Fibroblast of the aortic adventitia (primary cell): ENCODE measurements around the gene IFT25. TPM values are rescaled to one million over a fixed set of nuclear protein-coding genes. Genes with fewer than 3 reads are reported as not detected.
"Not testable (repeated sequence)": the region's sequence is repeated elsewhere in the genome, so short reads cannot be mapped to it uniquely, and the experiment has no call there.

Experiments
- DNase-seq: peaks from one replicate; pipeline ENCODE4 v3.0.0-alpha.2; 2010; ENCODE audit warnings: low read depth
- H3K4me3 ChIP-seq: 2 replicates; pipeline ENCODE4 v1.5.1; 2011; ENCODE audit warnings: low read depth, mild to moderate bottlenecking, control low read depth, low read length, moderate library complexity
- CTCF ChIP-seq: IDR thresholded peaks from 2 replicates; pipeline ENCODE4 v1.5.1; 2011; ENCODE audit warnings: mild to moderate bottlenecking, low read length, control low read depth, inconsistent platforms; ENCODE audit not compliant: insufficient read depth
- total RNA-seq: library from RNA; depleted of rRNA; stranded (reverse); fragments of >200 nt; gene quantifications from 2 replicates; pipeline ENCODE4 v1.2.3, GENCODE V29; 2012; ENCODE audit warnings: low replicate concordance

The IFT25 gene
- total RNA-seq, 1 donor, result 53.4 TPM

- TF ChIP-seq CTCF, result no peak
- H3K4me3 ChIP-seq, result no peak overlapping the region
- DNase-seq, result no peak
Observed at GRCh38 chr1:53891018-53891417, 54.5 kb downstream of the IFT25 start.

GRCh38 chr1:53890522-53890941 lies 55.0 kb downstream of the IFT25 start:
- TF ChIP-seq CTCF, result no peak
- no peak for DNase-seq
- H3K4me3 ChIP-seq, result no peak overlapping the region

- DNase-seq, result peak; percentile 81
- no peak for TF ChIP-seq CTCF
- peak within 1 kb of the TSS; percentile 100 for H3K4me3 ChIP-seq
Observed at GRCh38 chr1:53889304-53890298, 55.9 kb downstream of the IFT25 start, which contains the start of gene YIPF1. YIPF1 (minus strand) TSS chr1:53889797; CDS start chr1:53888937, 860 bp downstream.

- TF ChIP-seq CTCF, result no peak
- no peak overlapping the region for H3K4me3 ChIP-seq
- DNase-seq, result no peak
Observed at GRCh38 chr1:53888681-53889080, 56.8 kb downstream of the IFT25 start.

- not testable (repeated sequence) for DNase-seq, H3K4me3 ChIP-seq
Observed at GRCh38 chr1:53883600-53883999, 61.9 kb downstream of the IFT25 start.

- not testable (repeated sequence) for H3K4me3 ChIP-seq, DNase-seq
Observed at GRCh38 chr1:53881853-53882252, 63.6 kb downstream of the IFT25 start.

GRCh38 chr1:53878492-53879105 lies 66.9 kb downstream of the IFT25 start:
- DNase-seq, result peak; percentile 77
- no peak overlapping the region for H3K4me3 ChIP-seq
- peak; percentile 70 for TF ChIP-seq CTCF

GRCh38 chr1:53875150-53875549 lies 70.3 kb downstream of the IFT25 start:
- DNase-seq, H3K4me3 ChIP-seq: not testable (repeated sequence)
